Keratinocyte (primary cell): Measurements from ENCODE around the gene SLC25A13. TPM values are rescaled to one million over a fixed set of nuclear protein-coding genes. Genes with fewer than 3 reads are reported as not detected.

ENCODE experiments used
- DNase-seq: peaks from one replicate; pipeline ENCODE4 v3.0.0-alpha.2; 2011; ENCODE audit warnings: low read depth, missing footprints, low spot score
- FAIRE-seq: peaks from 2 replicates; lab custom pipeline; 2011; peaks lifted over from hg19 to GRCh38; lab: Jason Lieb, UNC
- H2AFZ ChIP-seq: 2 replicates; pipeline ENCODE4 v1.6.0; 2012; ENCODE audit warnings: low read length, control low read depth, inconsistent platforms; ENCODE audit not compliant: control insufficient read depth
- H3K27ac ChIP-seq: 2 replicates; pipeline ENCODE4 v1.5.1; 2011; ENCODE audit warnings: low read length; ENCODE audit not compliant: control insufficient read depth, insufficient read depth
- H3K27me3 ChIP-seq: 3 replicates; pipeline ENCODE4 v1.6.0; 2011; ENCODE audit warnings: low read length; ENCODE audit not compliant: control insufficient read depth, insufficient read depth; ENCODE audit errors: extremely low read depth
- H3K36me3 ChIP-seq, 2 experiments: 2 replicates in 1 of 2; 3 replicates in 1 of 2; pipeline ENCODE4 v1.5.1; 2011; ENCODE audit warnings: low read length in 2 of 2, mild to moderate bottlenecking in 1 of 2; ENCODE audit not compliant: control insufficient read depth in 2 of 2, insufficient read depth in 2 of 2; ENCODE audit errors: extremely low read depth in 1 of 2
- H3K4me1 ChIP-seq: 3 replicates; pipeline ENCODE4 v1.5.1; 2011; ENCODE audit warnings: low read length; ENCODE audit not compliant: control insufficient read depth, insufficient read depth; ENCODE audit errors: extremely low read depth
- H3K4me2 ChIP-seq: 3 replicates; pipeline ENCODE4 v1.6.0; 2011; ENCODE audit warnings: low read depth, low read length; ENCODE audit not compliant: control insufficient read depth, insufficient read depth; ENCODE audit errors: extremely low read depth
- H3K4me3 ChIP-seq, 3 experiments: fragments of 200-600 bp in 1 of 3; sonication (generic) in 1 of 3; 2 replicates in 2 of 3; 3 replicates in 1 of 3; pipeline ENCODE4 v1.5.1; 2011 to 2016; ENCODE audit warnings: low read length in 3 of 3, mild to moderate bottlenecking in 3 of 3, control low read depth in 2 of 3, inconsistent platforms in 1 of 3, low read depth in 1 of 3, mixed read lengths in 1 of 3, mixed run types in 1 of 3, moderate library complexity in 1 of 3; ENCODE audit not compliant: control insufficient read depth in 2 of 3, insufficient read depth in 2 of 3; ENCODE audit errors: extremely low read depth in 1 of 3
- H3K79me2 ChIP-seq: 2 replicates; pipeline ENCODE4 v1.6.0; 2012; ENCODE audit warnings: low read length; ENCODE audit not compliant: control insufficient read depth, insufficient read depth
- H3K9ac ChIP-seq: 3 replicates; pipeline ENCODE4 v1.6.0; 2011; ENCODE audit warnings: low read length; ENCODE audit not compliant: control insufficient read depth, insufficient read depth; ENCODE audit errors: extremely low read depth
- H3K9me1 ChIP-seq: 3 replicates; pipeline ENCODE4 v1.6.0; 2011; ENCODE audit warnings: low read length; ENCODE audit not compliant: control insufficient read depth, insufficient read depth; ENCODE audit errors: extremely low read depth
- H3K9me3 ChIP-seq: 2 replicates; pipeline ENCODE4 v1.5.1; 2012; ENCODE audit warnings: low read depth, low read length; ENCODE audit not compliant: control insufficient read depth
- H4K20me1 ChIP-seq: 3 replicates; pipeline ENCODE4 v1.6.0; 2011; ENCODE audit warnings: low read length; ENCODE audit not compliant: control insufficient read depth, insufficient read depth; ENCODE audit errors: extremely low read depth
- CTCF ChIP-seq, 3 experiments: IDR thresholded peaks in 1 of 3; conservative IDR thresholded peaks in 1 of 3; optimal IDR thresholded peaks in 1 of 3; 2 replicates in 2 of 3; 3 replicates in 1 of 3; pipeline versions ENCODE3 to v1.5.1; 2011; ENCODE audit warnings: low read length in 3 of 3, mild to moderate bottlenecking in 3 of 3, moderate library complexity in 2 of 3, control low read depth in 1 of 3, inconsistent platforms in 1 of 3; ENCODE audit not compliant: insufficient read depth in 2 of 3; ENCODE audit errors: extremely low read depth in 1 of 3
- EZH2 ChIP-seq: IDR thresholded peaks from one replicate; pipeline ENCODE4 v1.6.1; 2012; ENCODE audit warnings: inconsistent platforms, mild to moderate bottlenecking, low read length, moderate library complexity
- dilution Hi-C: fragments of 300-500 bp; cut with MboI; formaldehyde crosslinking; loops from one replicate; pipeline ENCODE4 v1.7.0; 2020; ENCODE audit warnings: low sequenced_read_pairs; ENCODE audit not compliant: extremely low pct_ligation_motif_present
- polyA plus RNA-seq, 5 experiments: library from polyadenylated mRNA; depleted of rRNA in 3 of 5; stranded (reverse) in 3 of 5; stranded (forward) in 1 of 5; unstranded in 1 of 5; fragments of >200 nt; gene quantifications; 1 replicate in 1 of 5; 2 replicates in 3 of 5; 3 replicates in 1 of 5; pipeline versions ENCODE4 v1.2.1 to v1.2.3, GENCODE V29; 2011 to 2012; ENCODE audit warnings: missing spikeins in 2 of 5, low read depth in 1 of 5, low replicate concordance in 1 of 5

The SLC25A13 gene
- polyA plus RNA-seq, 1 donor (not counting 4 experiments of a cell fraction or from before 2014, with no cell fraction given), result 29.4 TPM

- no peaks in the 10 kb centered on the region for H4K20me1 ChIP-seq
- no peak overlapping the region for H2AFZ ChIP-seq
- dilution Hi-C loops, result no loop called here
- no peaks in the 10 kb centered on the region for H3K79me2 ChIP-seq
- H3K9ac ChIP-seq, result no peak overlapping the region
- no peaks in the 10 kb centered on the region for H3K4me1 ChIP-seq
- no peaks in the 10 kb centered on the region for H3K9me3 ChIP-seq
- H3K27me3 ChIP-seq, result no peaks in the 10 kb centered on the region
- no peak overlapping the region for H3K4me2 ChIP-seq
- no peak for DNase-seq
- H3K4me3 ChIP-seq, result no peak overlapping the region
- no peaks in the 10 kb centered on the region for H3K9me1 ChIP-seq
- no peak for FAIRE-seq
- TF ChIP-seq CTCF (optimal IDR thresholded peaks at IDR 0.05 in 1 of 3, IDR thresholded peaks at IDR 0.05 in 1 of 3, conservative IDR thresholded peaks at IDR 0.05 in 1 of 3; ENCODE audit: extremely low read depth in 1 of 3, insufficient read depth in 2 of 3, low read length in 3 of 3) (no peak), EZH2 (no peak)
- H3K27ac ChIP-seq, result no peak overlapping the region
- H3K36me3 ChIP-seq, result peaks cover 0 to 2% of the 10 kb centered on the region in 2 experiments
Measured at GRCh38 chr7:96266580-96266979, 55.3 kb downstream of the SLC25A13 start.

DNA sequence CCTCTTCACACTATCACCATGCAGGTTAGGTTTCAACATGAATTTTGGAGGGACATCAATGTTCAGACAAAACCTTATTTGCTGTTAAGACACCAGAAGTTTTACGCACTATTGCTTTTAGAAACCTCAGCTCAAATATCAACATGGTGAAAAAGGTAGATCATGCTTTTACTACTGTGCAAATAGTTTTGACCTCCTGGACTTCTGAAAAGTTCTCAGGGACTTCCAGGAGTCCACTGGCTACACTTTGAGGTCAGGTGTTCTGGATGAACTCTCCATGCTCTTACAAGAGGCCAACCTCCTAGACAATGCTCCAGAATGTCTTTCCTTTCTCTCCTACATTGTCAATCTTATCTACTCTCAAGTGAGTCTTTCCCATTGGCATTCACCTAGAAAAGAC is 55.9 kb downstream of the SLC25A13 start:
- FAIRE-seq, result no peak
- Histone ChIP-seq H4K20me1 (no peaks in the 10 kb centered on the region), H3K79me2 (no peaks in the 10 kb centered on the region), H3K9ac (no peak overlapping the region), H3K4me1 (no peaks in the 10 kb centered on the region), H3K4me3 (no peak overlapping the region), H3K27me3 (no peaks in the 10 kb centered on the region), H3K9me3 (no peaks in the 10 kb centered on the region), H3K27ac (no peak overlapping the region), H2AFZ (no peak overlapping the region), H3K4me2 (no peak overlapping the region), H3K9me1 (no peaks in the 10 kb centered on the region), H3K36me3 (peaks cover 0 to 2% of the 10 kb centered on the region in 2 experiments)
- DNase-seq, result no peak
- dilution Hi-C loops, result no loop called here
- TF ChIP-seq EZH2 (no peak), CTCF (optimal IDR thresholded peaks at IDR 0.05 in 1 of 3, IDR thresholded peaks at IDR 0.05 in 1 of 3, conservative IDR thresholded peaks at IDR 0.05 in 1 of 3; ENCODE audit: extremely low read depth in 1 of 3, insufficient read depth in 2 of 3, low read length in 3 of 3) (no peak)
